H9 (cell line): Measurements from ENCODE around the gene CSTPP1. TPM values are rescaled to one million over a fixed set of nuclear protein-coding genes. Genes with fewer than 3 reads are reported as not detected.
"Not testable (repeated sequence)": the region's sequence is repeated elsewhere in the genome, so short reads cannot be mapped to it uniquely, and the experiment has no call there.

ENCODE experiments used
- DNase-seq: peaks from one replicate; pipeline ENCODE4 v3.0.0-alpha.2; 2017
- H2AFZ ChIP-seq: one replicate; pipeline ENCODE4 v1.6.1; 2013; ENCODE audit warnings: mild to moderate bottlenecking, low read length, control low read depth, moderate library complexity
- H2AK5ac ChIP-seq: 2 replicates; pipeline ENCODE4 v1.6.1; 2013; ENCODE audit warnings: low read length, control low read depth, mixed read lengths; ENCODE audit not compliant: insufficient read length
- H2BK120ac ChIP-seq: one replicate; pipeline ENCODE4 v1.6.1; 2013; ENCODE audit warnings: low read depth, mild to moderate bottlenecking, low read length, control low read depth, inconsistent platforms; ENCODE audit not compliant: poor library complexity, severe bottlenecking
- H2BK12ac ChIP-seq: 2 replicates; pipeline ENCODE4 v1.6.1; 2013; ENCODE audit warnings: low read length, control low read depth, mixed read lengths, low read depth; ENCODE audit not compliant: insufficient read length
- H2BK15ac ChIP-seq: 2 replicates; pipeline ENCODE4 v1.6.1; 2013; ENCODE audit warnings: low read depth, low read length, control low read depth
- H2BK20ac ChIP-seq: one replicate; pipeline ENCODE4 v1.6.1; 2013; ENCODE audit warnings: low read depth, mild to moderate bottlenecking, low read length, control low read depth, inconsistent platforms; ENCODE audit not compliant: poor library complexity, severe bottlenecking
- H2BK5ac ChIP-seq: 2 replicates; pipeline ENCODE4 v1.6.1; 2013; ENCODE audit warnings: low read length, control low read depth, mixed read lengths; ENCODE audit not compliant: insufficient read length
- H3K14ac ChIP-seq: 2 replicates; pipeline ENCODE4 v1.6.1; 2013; ENCODE audit warnings: low read length, control low read depth; ENCODE audit not compliant: insufficient read depth
- H3K18ac ChIP-seq: 2 replicates; pipeline ENCODE4 v1.6.1; 2013; ENCODE audit warnings: low read depth, mild to moderate bottlenecking, mixed read lengths, low read length, control low read depth; ENCODE audit not compliant: insufficient read length
- H3K23ac ChIP-seq: 2 replicates; pipeline ENCODE4 v1.6.1; 2013; ENCODE audit warnings: low read length, control low read depth, mixed read lengths, low read depth; ENCODE audit not compliant: insufficient read length
- H3K23me2 ChIP-seq: 2 replicates; pipeline ENCODE4 v1.6.1; 2013; ENCODE audit warnings: low read depth, mild to moderate bottlenecking, mixed read lengths, low read length, control low read depth; ENCODE audit not compliant: insufficient read length, poor library complexity, severe bottlenecking
- H3K27ac ChIP-seq: 2 replicates; pipeline ENCODE4 v1.5.1; 2013; ENCODE audit warnings: low read length, control low read depth, mixed read lengths, low read depth; ENCODE audit not compliant: insufficient read length
- H3K27me3 ChIP-seq: 2 replicates; pipeline ENCODE4 v1.6.1; 2013; ENCODE audit warnings: low read length, control low read depth, inconsistent platforms; ENCODE audit not compliant: insufficient read depth
- H3K4ac ChIP-seq: 2 replicates; pipeline ENCODE4 v1.6.1; 2013; ENCODE audit warnings: low read depth, mild to moderate bottlenecking, control low read depth, inconsistent platforms, low read length, moderate library complexity
- H3K4me1 ChIP-seq: 2 replicates; pipeline ENCODE4 v1.6.1; 2013; ENCODE audit warnings: low read length, control low read depth, inconsistent platforms; ENCODE audit not compliant: insufficient read depth
- H3K4me2 ChIP-seq: 2 replicates; pipeline ENCODE4 v1.6.1; 2013; ENCODE audit warnings: low read length, control low read depth, mixed read lengths; ENCODE audit not compliant: insufficient read length, insufficient read depth
- H3K56ac ChIP-seq: 2 replicates; pipeline ENCODE4 v1.6.1; 2013; ENCODE audit warnings: low read depth, mild to moderate bottlenecking, mixed read lengths, low read length, control low read depth; ENCODE audit not compliant: insufficient read length
- H3K79me1 ChIP-seq: 2 replicates; pipeline ENCODE4 v1.6.1; 2013; ENCODE audit warnings: low read depth, mild to moderate bottlenecking, moderate library complexity, low read length, control low read depth, inconsistent platforms; ENCODE audit not compliant: insufficient read depth, poor library complexity, severe bottlenecking
- H3K79me2 ChIP-seq: 2 replicates; pipeline ENCODE4 v1.6.1; 2013; ENCODE audit warnings: low read length, control low read depth, inconsistent platforms; ENCODE audit not compliant: insufficient read depth
- H3K9ac ChIP-seq: 2 replicates; pipeline ENCODE4 v1.6.1; 2013; ENCODE audit warnings: low read length, control low read depth, mixed read lengths; ENCODE audit not compliant: insufficient read length; ENCODE audit errors: extremely low read depth
- H3K9me3 ChIP-seq: one replicate; pipeline ENCODE4 v1.6.1; 2013; ENCODE audit warnings: low read depth, low read length, inconsistent platforms; ENCODE audit not compliant: control insufficient read depth
- H3T11ph ChIP-seq: one replicate; pipeline ENCODE4 v1.6.1; 2013; ENCODE audit warnings: mild to moderate bottlenecking, low read length, control low read depth, inconsistent platforms
- H4K20me1 ChIP-seq: one replicate; pipeline ENCODE4 v1.6.1; 2013; ENCODE audit not compliant: control insufficient read depth, insufficient read length, insufficient read depth
- H4K5ac ChIP-seq: 2 replicates; pipeline ENCODE4 v1.6.1; 2013; ENCODE audit warnings: low read depth, mild to moderate bottlenecking, mixed read lengths, low read length, control low read depth; ENCODE audit not compliant: insufficient read length
- H4K8ac ChIP-seq: replicated peaks from 2 replicates; pipeline ENCODE4 v1.6.1; 2013; ENCODE audit warnings: low read length, control low read depth, mixed read lengths, low read depth; ENCODE audit not compliant: insufficient read length
- H4K91ac ChIP-seq: 2 replicates; pipeline ENCODE4 v1.6.1; 2013; ENCODE audit warnings: low read depth, mild to moderate bottlenecking, moderate library complexity, mixed read lengths, low read length, control low read depth; ENCODE audit not compliant: insufficient read length
- H3K27ac Mint-ChIP-seq, 3 experiments: 2 replicates in 2 of 3; 3 replicates in 1 of 3; pipeline ENCODE4 v1.8.0; 2020 to 2021; ENCODE audit warnings: mixed read lengths in 3 of 3, mild to moderate bottlenecking in 1 of 3, moderate library complexity in 1 of 3
- H3K27me3 Mint-ChIP-seq: 2 replicates; pipeline ENCODE4 v1.8.0; 2021; ENCODE audit warnings: low read depth, mild to moderate bottlenecking, moderate library complexity, mixed read lengths
- H3K36me3 Mint-ChIP-seq, 3 experiments: 2 replicates in 2 of 3; 3 replicates in 1 of 3; pipeline ENCODE4 v1.8.0; 2020 to 2021; ENCODE audit warnings: low read depth in 3 of 3, mixed read lengths in 3 of 3; ENCODE audit not compliant: insufficient read depth in 1 of 3
- H3K4me1 Mint-ChIP-seq, 2 experiments: 2 replicates each; pipeline ENCODE4 v1.8.0; 2020; ENCODE audit warnings: mixed read lengths in 2 of 2
- H3K4me3 Mint-ChIP-seq, 2 experiments: 2 replicates in 1 of 2; 3 replicates in 1 of 2; pipeline ENCODE4 v1.8.0; 2020 to 2021; ENCODE audit warnings: mild to moderate bottlenecking in 2 of 2, mixed read lengths in 2 of 2, moderate library complexity in 1 of 2
- H3K9me3 Mint-ChIP-seq, 2 experiments: 2 replicates in 1 of 2; 3 replicates in 1 of 2; pipeline ENCODE4 v1.8.0; 2020; ENCODE audit warnings: mild to moderate bottlenecking in 2 of 2, mixed read lengths in 2 of 2, moderate library complexity in 1 of 2
- WGBS: extraction: QIAGEN DNeasy Blood & Tissue Kit; methylation state at CpG from one replicate; pipeline ENCODE4 v1.1.7; 2013; ENCODE audit warnings: missing lambda C conversion rate, low lambda C conversion rate, mixed read lengths; ENCODE audit not compliant: insufficient read length; ENCODE audit errors: extremely low coverage; 5-methylcytosine and 5-hydroxymethylcytosine counted together
- total RNA-seq: library from RNA; stranded (reverse); gene quantifications from 2 replicates; pipeline ENCODE4 v1.2.1, GENCODE V29; 2021

The CSTPP1 gene
- total RNA-seq, 1 experiment from 2014 or later: 21.2 TPM

GRCh38 chr11:46928701-46929100, 7.9 kb upstream of the CSTPP1 start:
- not testable (repeated sequence) for H2BK120ac ChIP-seq, H4K5ac ChIP-seq, H3K27ac Mint-ChIP-seq, H3K23me2 ChIP-seq, H2AFZ ChIP-seq, H3K23ac ChIP-seq, H3T11ph ChIP-seq, H3K27me3 Mint-ChIP-seq, H3K27me3 ChIP-seq, H3K18ac ChIP-seq, H3K9me3 ChIP-seq, H2BK5ac ChIP-seq, DNase-seq, H2BK20ac ChIP-seq, H2BK12ac ChIP-seq, H3K4me1 ChIP-seq, H4K20me1 ChIP-seq, H3K4me1 Mint-ChIP-seq, H3K4me2 ChIP-seq, H3K79me2 ChIP-seq, H3K36me3 Mint-ChIP-seq, H3K9ac ChIP-seq, H3K4me3 Mint-ChIP-seq, H3K56ac ChIP-seq, H2BK15ac ChIP-seq, H3K14ac ChIP-seq, H2AK5ac ChIP-seq, H3K79me1 ChIP-seq, H3K4ac ChIP-seq, H4K8ac ChIP-seq, H3K27ac ChIP-seq, H4K91ac ChIP-seq
- H3K9me3 Mint-ChIP-seq: peaks cover 19 to 21% of the 10 kb centered on the region in 2 experiments
- WGBS: no CpG with 5 or more reads among the region's 1 CpG
